GM12892 (cell line): ENCODE measurements around the gene OCA2.
"Not testable (repeated sequence)": the region's sequence is repeated elsewhere in the genome, so short reads cannot be mapped to it uniquely, and the experiment has no call there.

Experiments
- DNase-seq: peaks from one replicate; pipeline ENCODE4 v3.0.0; 2011; ENCODE audit not compliant: insufficient read length
- FAIRE-seq: peaks from 2 replicates; lab custom pipeline; 2011; peaks lifted over from hg19 to GRCh38; lab: Jason Lieb, UNC
- POLR2A ChIP-seq: IDR thresholded peaks from 2 replicates; pipeline ENCODE4 v1.6.1; 2011; ENCODE audit warnings: low read depth, low read length, control low read depth
- POLR2AphosphoS5 ChIP-seq: IDR thresholded peaks from 2 replicates; pipeline ENCODE4 v1.6.1; 2011; ENCODE audit warnings: low read depth, low read length, control low read depth
- TAF1 ChIP-seq: IDR thresholded peaks from 2 replicates; pipeline ENCODE4 v1.6.1; 2011; ENCODE audit warnings: low read depth, mild to moderate bottlenecking, control low read depth, low read length, borderline replicate concordance

OCA2 gene

GRCh38 chr15:28013480-28013879, 85.6 kb downstream of the OCA2 start:
- no peak for FAIRE-seq

GRCh38 chr15:28012231-28012630, 86.9 kb downstream of the OCA2 start:
- TF ChIP-seq TAF1: no peak
- TF ChIP-seq POLR2A: no peak
- TF ChIP-seq POLR2AphosphoS5: no peak
- DNase-seq: no peak

More at GRCh38 chr15:28013480-28013879, 85.6 kb downstream of the OCA2 start:
- DNase-seq: no peak
- TF ChIP-seq POLR2A: no peak
- TF ChIP-seq TAF1: no peak
- TF ChIP-seq POLR2AphosphoS5: no peak

GRCh38 chr15:28008175-28008574, 90.9 kb downstream of the OCA2 start:
- FAIRE-seq, DNase-seq: not testable (repeated sequence)

More at GRCh38 chr15:28012231-28012630, 86.9 kb downstream of the OCA2 start:
- no peak for FAIRE-seq

- no peak for TF ChIP-seq POLR2A
- no peak for TF ChIP-seq TAF1
- TF ChIP-seq POLR2AphosphoS5: no peak
- DNase-seq (no peak), FAIRE-seq (no peak)
These were observed 92.8 kb downstream of the OCA2 start for GRCh38 chr15:28006116-28006905.

GRCh38 chr15:28005004-28005527, 94.0 kb downstream of the OCA2 start:
- TF ChIP-seq POLR2AphosphoS5 (no peak), TAF1 (no peak), POLR2A (no peak)
- FAIRE-seq (no peak), DNase-seq (no peak)

GRCh38 chr15:28004143-28005003, 94.7 kb downstream of the OCA2 start:
- DNase-seq: no peak
- FAIRE-seq: no peak
- no peak for TF ChIP-seq POLR2A
- no peak for TF ChIP-seq POLR2AphosphoS5
- TF ChIP-seq TAF1: no peak

GRCh38 chr15:28003302-28004037, 95.6 kb downstream of the OCA2 start:
- FAIRE-seq (no peak), DNase-seq (no peak)
- no peak for TF ChIP-seq TAF1
- TF ChIP-seq POLR2A: no peak
- TF ChIP-seq POLR2AphosphoS5: no peak

GRCh38 chr15:28002867-28003266, 96.2 kb downstream of the OCA2 start:
- DNase-seq (no peak), FAIRE-seq (no peak)
- no peak for TF ChIP-seq POLR2AphosphoS5
- TF ChIP-seq TAF1: no peak
- TF ChIP-seq POLR2A: no peak

GRCh38 chr15:28002136-28002861, 96.8 kb downstream of the OCA2 start:
- FAIRE-seq: no peak
- TF ChIP-seq TAF1 (no peak), POLR2A (no peak)
- DNase-seq: no peak

- FAIRE-seq (no peak), DNase-seq (no peak)
- TF ChIP-seq TAF1: no peak
- no peak for TF ChIP-seq POLR2AphosphoS5
- no peak for TF ChIP-seq POLR2A
These were observed 97.5 kb downstream of the OCA2 start for GRCh38 chr15:28001641-28002040.
